Keratinocyte (primary cell): ENCODE measurements around the gene FGF18. TPM values are rescaled to one million over a fixed set of nuclear protein-coding genes. Genes with fewer than 3 reads are reported as not detected.

ENCODE experiments used
- DNase-seq: peaks from one replicate; pipeline ENCODE4 v3.0.0-alpha.2; 2011; ENCODE audit warnings: low read depth, missing footprints, low spot score
- FAIRE-seq: peaks from 2 replicates; lab custom pipeline; 2011; peaks lifted over from hg19 to GRCh38; lab: Jason Lieb, UNC
- H2AFZ ChIP-seq: 2 replicates; pipeline ENCODE4 v1.6.0; 2012; ENCODE audit warnings: low read length, control low read depth, inconsistent platforms; ENCODE audit not compliant: control insufficient read depth
- H3K27ac ChIP-seq: 2 replicates; pipeline ENCODE4 v1.5.1; 2011; ENCODE audit warnings: low read length; ENCODE audit not compliant: control insufficient read depth, insufficient read depth
- H3K27me3 ChIP-seq: 3 replicates; pipeline ENCODE4 v1.6.0; 2011; ENCODE audit warnings: low read length; ENCODE audit not compliant: control insufficient read depth, insufficient read depth; ENCODE audit errors: extremely low read depth
- H3K36me3 ChIP-seq, 2 experiments: 2 replicates in 1 of 2; 3 replicates in 1 of 2; pipeline ENCODE4 v1.5.1; 2011; ENCODE audit warnings: low read length in 2 of 2, mild to moderate bottlenecking in 1 of 2; ENCODE audit not compliant: control insufficient read depth in 2 of 2, insufficient read depth in 2 of 2; ENCODE audit errors: extremely low read depth in 1 of 2
- H3K4me1 ChIP-seq: 3 replicates; pipeline ENCODE4 v1.5.1; 2011; ENCODE audit warnings: low read length; ENCODE audit not compliant: control insufficient read depth, insufficient read depth; ENCODE audit errors: extremely low read depth
- H3K4me2 ChIP-seq: 3 replicates; pipeline ENCODE4 v1.6.0; 2011; ENCODE audit warnings: low read depth, low read length; ENCODE audit not compliant: control insufficient read depth, insufficient read depth; ENCODE audit errors: extremely low read depth
- H3K4me3 ChIP-seq, 3 experiments: fragments of 200-600 bp in 1 of 3; sonication (generic) in 1 of 3; 2 replicates in 2 of 3; 3 replicates in 1 of 3; pipeline ENCODE4 v1.5.1; 2011 to 2016; ENCODE audit warnings: low read length in 3 of 3, mild to moderate bottlenecking in 3 of 3, control low read depth in 2 of 3, inconsistent platforms in 1 of 3, low read depth in 1 of 3, mixed read lengths in 1 of 3, mixed run types in 1 of 3, moderate library complexity in 1 of 3; ENCODE audit not compliant: control insufficient read depth in 2 of 3, insufficient read depth in 2 of 3; ENCODE audit errors: extremely low read depth in 1 of 3
- H3K79me2 ChIP-seq: 2 replicates; pipeline ENCODE4 v1.6.0; 2012; ENCODE audit warnings: low read length; ENCODE audit not compliant: control insufficient read depth, insufficient read depth
- H3K9ac ChIP-seq: 3 replicates; pipeline ENCODE4 v1.6.0; 2011; ENCODE audit warnings: low read length; ENCODE audit not compliant: control insufficient read depth, insufficient read depth; ENCODE audit errors: extremely low read depth
- H3K9me1 ChIP-seq: 3 replicates; pipeline ENCODE4 v1.6.0; 2011; ENCODE audit warnings: low read length; ENCODE audit not compliant: control insufficient read depth, insufficient read depth; ENCODE audit errors: extremely low read depth
- H3K9me3 ChIP-seq: 2 replicates; pipeline ENCODE4 v1.5.1; 2012; ENCODE audit warnings: low read depth, low read length; ENCODE audit not compliant: control insufficient read depth
- H4K20me1 ChIP-seq: 3 replicates; pipeline ENCODE4 v1.6.0; 2011; ENCODE audit warnings: low read length; ENCODE audit not compliant: control insufficient read depth, insufficient read depth; ENCODE audit errors: extremely low read depth
- CTCF ChIP-seq, 3 experiments: IDR thresholded peaks in 1 of 3; conservative IDR thresholded peaks in 1 of 3; optimal IDR thresholded peaks in 1 of 3; 2 replicates in 2 of 3; 3 replicates in 1 of 3; pipeline versions ENCODE3 to v1.5.1; 2011; ENCODE audit warnings: low read length in 3 of 3, mild to moderate bottlenecking in 3 of 3, moderate library complexity in 2 of 3, control low read depth in 1 of 3, inconsistent platforms in 1 of 3; ENCODE audit not compliant: insufficient read depth in 2 of 3; ENCODE audit errors: extremely low read depth in 1 of 3
- EZH2 ChIP-seq: IDR thresholded peaks from one replicate; pipeline ENCODE4 v1.6.1; 2012; ENCODE audit warnings: inconsistent platforms, mild to moderate bottlenecking, low read length, moderate library complexity
- dilution Hi-C: fragments of 300-500 bp; cut with MboI; formaldehyde crosslinking; loops from one replicate; pipeline ENCODE4 v1.7.0; 2020; ENCODE audit warnings: low sequenced_read_pairs; ENCODE audit not compliant: extremely low pct_ligation_motif_present
- polyA plus RNA-seq, 5 experiments: library from polyadenylated mRNA; depleted of rRNA in 3 of 5; stranded (reverse) in 3 of 5; stranded (forward) in 1 of 5; unstranded in 1 of 5; fragments of >200 nt; gene quantifications; 1 replicate in 1 of 5; 2 replicates in 3 of 5; 3 replicates in 1 of 5; pipeline versions ENCODE4 v1.2.1 to v1.2.3, GENCODE V29; 2011 to 2012; ENCODE audit warnings: missing spikeins in 2 of 5, low read depth in 1 of 5, low replicate concordance in 1 of 5

FGF18 gene
- polyA plus RNA-seq, 1 donor (not counting 4 experiments of a cell fraction or from before 2014, with no cell fraction given), result 0.05 TPM

GRCh38 chr5:171467107-171467506 lies 47.7 kb downstream of the FGF18 start:
- H3K4me2 ChIP-seq, result no peak overlapping the region
- no peaks in the 10 kb centered on the region for H3K9me1 ChIP-seq
- H3K36me3 ChIP-seq, result no peaks in the 10 kb centered on the region
- H3K27ac ChIP-seq, result no peak overlapping the region
- H4K20me1 ChIP-seq, result no peaks in the 10 kb centered on the region
- TF ChIP-seq EZH2 (no peak), CTCF (optimal IDR thresholded peaks at IDR 0.05 in 1 of 3, IDR thresholded peaks at IDR 0.05 in 1 of 3, conservative IDR thresholded peaks at IDR 0.05 in 1 of 3; ENCODE audit: extremely low read depth in 1 of 3, insufficient read depth in 2 of 3, low read length in 3 of 3) (no peak)
- FAIRE-seq, result no peak
- dilution Hi-C loops, result no loop called here
- H2AFZ ChIP-seq, result no peak overlapping the region
- no peak overlapping the region for H3K4me3 ChIP-seq
- no peak overlapping the region for H3K9ac ChIP-seq
- no peaks in the 10 kb centered on the region for H3K9me3 ChIP-seq
- peaks cover 16% of the 10 kb centered on the region for H3K27me3 ChIP-seq
- H3K4me1 ChIP-seq, result no peaks in the 10 kb centered on the region
- no peaks in the 10 kb centered on the region for H3K79me2 ChIP-seq
- DNase-seq, result no peak

- Histone ChIP-seq H2AFZ (no peak overlapping the region), H3K4me3 (no peak overlapping the region), H3K9ac (no peak overlapping the region), H3K4me2 (no peak overlapping the region), H3K9me3 (no peaks in the 10 kb centered on the region), H3K4me1 (no peaks in the 10 kb centered on the region), H3K27ac (no peak overlapping the region), H3K27me3 (peaks cover 4% of the 10 kb centered on the region), H3K79me2 (no peaks in the 10 kb centered on the region), H4K20me1 (no peaks in the 10 kb centered on the region), H3K9me1 (no peaks in the 10 kb centered on the region), H3K36me3 (no peaks in the 10 kb centered on the region)
- no peak for FAIRE-seq
- no peak for DNase-seq
- dilution Hi-C loops, result no loop called here
- TF ChIP-seq EZH2 (no peak), CTCF (optimal IDR thresholded peaks at IDR 0.05 in 1 of 3, IDR thresholded peaks at IDR 0.05 in 1 of 3, conservative IDR thresholded peaks at IDR 0.05 in 1 of 3; ENCODE audit: extremely low read depth in 1 of 3, insufficient read depth in 2 of 3, low read length in 3 of 3) (no peak)
Observed at GRCh38 chr5:171469326-171469725, 49.9 kb downstream of the FGF18 start.
